ENCODE data around the gene ZCCHC7.

- no peak for TF ChIP-seq CTCF (IDR thresholded peaks at IDR 0.05 in 4 of 5, conservative IDR thresholded peaks at IDR 0.05 in 1 of 5)
- TF ChIP-seq POLR2A (IDR thresholded peaks at IDR 0.05) = no peak
These were observed 151.3 kb downstream of the ZCCHC7 start for GRCh38 chr9:37271679-37272078.

All from gastrocnemius medialis (tissue), 4 donors.